CD14-positive monocyte (primary cell): ENCODE results near the gene ZNF91. TPM values are rescaled to one million over a fixed set of nuclear protein-coding genes. Genes with fewer than 3 reads are reported as not detected.

Source experiments
- DNase-seq, 3 donors: peaks; one replicate each; pipeline ENCODE4 v3.0.0-alpha.2; 2011 to 2022
- H2AFZ ChIP-seq: 2 replicates; pipeline ENCODE4 v1.6.0; 2012; ENCODE audit warnings: mild to moderate bottlenecking, low read depth, low read length, inconsistent platforms; ENCODE audit not compliant: insufficient read depth, poor library complexity, severe bottlenecking
- H3K27ac ChIP-seq, 2 donors: 1 replicate in 1 of 2; 2 replicates in 1 of 2; pipeline ENCODE4 v1.5.1; 2012 to 2013; ENCODE audit warnings: low read length in 2 of 2, control low read depth in 1 of 2, inconsistent platforms in 1 of 2, low read depth in 1 of 2, mild to moderate bottlenecking in 1 of 2
- H3K27me3 ChIP-seq, 2 donors: one replicate each; pipeline versions ENCODE4 v1.6.0 to v1.6.1; 2011 to 2013; ENCODE audit warnings: low read length in 2 of 2; ENCODE audit not compliant: control insufficient read depth in 2 of 2, insufficient read depth in 2 of 2
- H3K36me3 ChIP-seq, 2 donors: replicated peaks in 1 of 2; 1 replicate in 1 of 2; 2 replicates in 1 of 2; pipeline versions ENCODE4 v1.5.1 to v1.6.1; 2012 to 2013; ENCODE audit warnings: low read length in 2 of 2, control low read depth in 1 of 2, inconsistent platforms in 1 of 2, mild to moderate bottlenecking in 1 of 2; ENCODE audit not compliant: insufficient read depth in 2 of 2, control insufficient read depth in 1 of 2
- H3K4me1 ChIP-seq, 2 donors: 1 replicate in 1 of 2; 2 replicates in 1 of 2; pipeline versions ENCODE4 v1.5.1 to v1.6.1; 2012 to 2013; ENCODE audit warnings: low read length in 2 of 2, control low read depth in 1 of 2, inconsistent platforms in 1 of 2, mild to moderate bottlenecking in 1 of 2, moderate library complexity in 1 of 2; ENCODE audit not compliant: insufficient read depth in 2 of 2, control insufficient read depth in 1 of 2
- H3K4me2 ChIP-seq: replicated peaks from 2 replicates; pipeline ENCODE3; 2012; ENCODE audit warnings: low read length, moderate library complexity, mild to moderate bottlenecking; ENCODE audit not compliant: poor library complexity, severe bottlenecking; ENCODE audit errors: extremely low read depth
- H3K4me3 ChIP-seq, 3 experiments: fragments of 200-600 bp in 1 of 3; sonication (generic) in 1 of 3; replicated peaks in 1 of 3; 1 replicate in 2 of 3; 2 replicates in 1 of 3; pipeline ENCODE4 v1.5.1; 2011 to 2013; ENCODE audit warnings: low read length in 3 of 3, mild to moderate bottlenecking in 3 of 3, control low read depth in 2 of 3, low read depth in 2 of 3, inconsistent platforms in 1 of 3, moderate library complexity in 1 of 3
- H3K79me2 ChIP-seq: 2 replicates; pipeline ENCODE4 v1.6.0; 2012; ENCODE audit warnings: mild to moderate bottlenecking, control low read depth, inconsistent platforms, low read length, moderate library complexity; ENCODE audit not compliant: insufficient read depth
- H3K9ac ChIP-seq: 2 replicates; pipeline ENCODE4 v1.6.0; 2017; ENCODE audit warnings: low read length, mild to moderate bottlenecking; ENCODE audit not compliant: insufficient read depth, poor library complexity, severe bottlenecking
- H3K9me3 ChIP-seq, 2 donors: replicated peaks in 1 of 2; 1 replicate in 1 of 2; 2 replicates in 1 of 2; pipeline versions ENCODE4 v1.5.1 to v1.6.1; 2012 to 2013; ENCODE audit warnings: low read length in 2 of 2, control low read depth in 1 of 2; ENCODE audit not compliant: control insufficient read depth in 1 of 2, insufficient read depth in 1 of 2
- H4K20me1 ChIP-seq: 2 replicates; pipeline ENCODE4 v1.6.0; 2012; ENCODE audit warnings: mild to moderate bottlenecking, low read length, control low read depth, moderate library complexity; ENCODE audit not compliant: insufficient read depth
- H3K27ac Mint-ChIP-seq, 7 donors: one replicate each; pipeline ENCODE4 v1.8.0; 2020; ENCODE audit warnings: mild to moderate bottlenecking in 7 of 7, mixed read lengths in 7 of 7, moderate library complexity in 6 of 7, inconsistent platforms in 2 of 7
- H3K27me3 Mint-ChIP-seq, 3 donors: one replicate each; pipeline ENCODE4 v1.8.0; 2021 to 2022; ENCODE audit warnings: low read depth in 3 of 3, mild to moderate bottlenecking in 3 of 3, mixed read lengths in 3 of 3, moderate library complexity in 3 of 3, inconsistent platforms in 1 of 3
- H3K36me3 Mint-ChIP-seq, 2 donors: one replicate each; pipeline ENCODE4 v1.8.0; 2020; ENCODE audit warnings: mixed read lengths in 2 of 2, inconsistent platforms in 1 of 2, mild to moderate bottlenecking in 1 of 2
- H3K4me1 Mint-ChIP-seq: one replicate; pipeline ENCODE4 v1.8.0; 2020; ENCODE audit warnings: mild to moderate bottlenecking, mixed read lengths
- H3K4me3 Mint-ChIP-seq, 2 donors: one replicate each; pipeline ENCODE4 v1.8.0; 2020; ENCODE audit warnings: mild to moderate bottlenecking in 2 of 2, mixed read lengths in 2 of 2, moderate library complexity in 1 of 2
- H3K9me3 Mint-ChIP-seq, 7 donors: one replicate each; pipeline ENCODE4 v1.8.0; 2020 to 2022; ENCODE audit warnings: mixed read lengths in 7 of 7, mild to moderate bottlenecking in 6 of 7, moderate library complexity in 6 of 7, inconsistent platforms in 2 of 7
- CTCF ChIP-seq: fragments of 200-600 bp; IDR thresholded peaks from one replicate; pipeline ENCODE4 v1.8.0; 2022; ENCODE audit warnings: antibody characterized with exemption, mild to moderate bottlenecking
- WGBS: methylation state at CpG from one replicate; pipeline ENCODE4 v1.1.5; 2013; ENCODE audit warnings: missing lambda C conversion rate; ENCODE audit not compliant: insufficient coverage; 5-methylcytosine and 5-hydroxymethylcytosine counted together
- intact Hi-C, 2 donors: fragments of 100-400 bp; cut with micrococcal nuclease; formaldehyde crosslinking; loops; one replicate each; pipeline versions ENCODE4 v1.15.0 to v1.15.1; 2023
- polyA plus RNA-seq, 3 donors: library from polyadenylated mRNA; depleted of rRNA in 1 of 3; unstranded in 2 of 3; stranded (reverse) in 1 of 3; fragments of 300-500 nt in 2 of 3; fragments of >200 nt in 1 of 3; fragmentation: Illumina TruSeq in 2 of 3; gene quantifications; 1 replicate in 2 of 3; 2 replicates in 1 of 3; pipeline ENCODE4 v1.2.3, GENCODE V29; 2012 to 2021

The ZNF91 gene
- polyA plus RNA-seq, 3 donors = 3.5 to 5.5 (median 4.9) TPM

- H3K9ac ChIP-seq = no peak overlapping the region
- no peak overlapping the region for H3K4me2 ChIP-seq
- H4K20me1 ChIP-seq = no peaks in the 10 kb centered on the region
- no peak overlapping the region for H3K27ac ChIP-seq
- no peak overlapping the region for H3K4me3 ChIP-seq
- Mint-ChIP-seq H3K9me3 (peaks cover 17 to 57% (median 51%) of the 10 kb centered on the region in 7 donors), H3K27ac (no peak overlapping the region), H3K36me3 (no peaks in the 10 kb centered on the region), H3K4me1 (no peaks in the 10 kb centered on the region), H3K4me3 (no peak overlapping the region), H3K27me3 (peaks cover 0 to 1% (median 0%) of the 10 kb centered on the region in 3 donors)
- H3K9me3 ChIP-seq = peaks cover 46 to 53% of the 10 kb centered on the region in 2 donors
- H3K27me3 ChIP-seq = no peaks in the 10 kb centered on the region
- intact Hi-C loops = no loop called here
- no peaks in the 10 kb centered on the region for H3K79me2 ChIP-seq
- no peak for DNase-seq
- no peaks in the 10 kb centered on the region for H3K36me3 ChIP-seq
- no peak for TF ChIP-seq CTCF
- H2AFZ ChIP-seq = no peak overlapping the region
- H3K4me1 ChIP-seq = no peaks in the 10 kb centered on the region
- WGBS = no CpG with 5 or more reads among the region's 2 CpGs
These were observed 10.8 kb upstream of the ZNF91 start for GRCh38 chr19:23406091-23406490.

GRCh38 chr19:23404676-23405075, 9.4 kb upstream of the ZNF91 start:
- Histone ChIP-seq H4K20me1 (no peaks in the 10 kb centered on the region), H3K79me2 (no peaks in the 10 kb centered on the region), H3K27me3 (no peaks in the 10 kb centered on the region), H3K4me2 (no peak overlapping the region), H3K4me1 (no peaks in the 10 kb centered on the region), H3K9me3 (peaks cover 54 to 66% of the 10 kb centered on the region in 2 donors), H3K27ac (no peak overlapping the region), H3K4me3 (no peak overlapping the region), H3K9ac (no peak overlapping the region), H3K36me3 (no peaks in the 10 kb centered on the region), H2AFZ (no peak overlapping the region)
- TF ChIP-seq CTCF = no peak
- Mint-ChIP-seq H3K27ac (no peak overlapping the region), H3K4me3 (no peak overlapping the region), H3K9me3 (peaks cover 18 to 60% (median 54%) of the 10 kb centered on the region in 7 donors), H3K4me1 (no peaks in the 10 kb centered on the region), H3K36me3 (no peaks in the 10 kb centered on the region), H3K27me3 (peaks cover 0 to 1% (median 0%) of the 10 kb centered on the region in 3 donors)
- intact Hi-C loops = no loop called here
- WGBS = 100% methylated on average over 1 of the region's 1 CpG
- DNase-seq = no peak
